SK-N-MC (cell line): ENCODE data around the gene CLEC1A.
A peak's percentile ranks its signal among the peaks of the same experiment; 100 is the strongest.

ENCODE experiments used
- DNase-seq: peaks from one replicate; pipeline ENCODE4 v3.0.0-alpha.2; 2011; ENCODE audit warnings: low read depth, low spot score
- H3K27ac ChIP-seq: fragments of 200-600 bp; sonication (generic); 2 replicates; pipeline ENCODE4 v1.5.1; 2016; ENCODE audit warnings: mixed run types
- H3K36me3 ChIP-seq: fragments of 200-600 bp; sonication (generic); 2 replicates; pipeline ENCODE4 v1.6.1; 2017; ENCODE audit warnings: antibody characterized with exemption, low read length, mixed read lengths; ENCODE audit not compliant: insufficient read depth
- H3K4me3 ChIP-seq: fragments of 200-600 bp; sonication (generic); 2 replicates; pipeline ENCODE4 v1.5.1; 2016
- H3K9ac ChIP-seq: fragments of 200-600 bp; sonication (generic); 2 replicates; pipeline ENCODE4 v1.8.0; 2017; ENCODE audit warnings: mixed run types, mixed read lengths; ENCODE audit not compliant: insufficient read length
- H3K9me3 ChIP-seq: fragments of 200-600 bp; sonication (generic); 2 replicates; pipeline ENCODE4 v1.6.1; 2017; ENCODE audit warnings: low read depth, mild to moderate bottlenecking, antibody characterized with exemption, low read length, moderate library complexity, mixed read lengths
- EZH2 ChIP-seq: fragments of 200-600 bp; sonication (generic); IDR thresholded peaks from one replicate; pipeline ENCODE4 v1.6.1; 2017; ENCODE audit warnings: antibody characterized with exemption
- FOXP2 ChIP-seq: optimal IDR thresholded peaks from 2 replicates; pipeline ENCODE3; 2011; ENCODE audit warnings: mild to moderate bottlenecking, moderate library complexity; ENCODE audit not compliant: insufficient read depth; ENCODE audit errors: extremely low read length, control extremely low read depth
- POLR2AphosphoS5 ChIP-seq: IDR thresholded peaks from 2 replicates; pipeline ENCODE4 v1.6.1; 2012; ENCODE audit warnings: mild to moderate bottlenecking, low read depth, low read length, borderline replicate concordance

CLEC1A gene

GRCh38 chr12:10113075-10113474 lies 14.3 kb upstream of the CLEC1A start:
- Histone ChIP-seq H3K9ac (no peak overlapping the region), H3K4me3 (no peak overlapping the region), H3K27ac (no peak overlapping the region), H3K9me3 (no peaks in the 10 kb centered on the region), H3K36me3 (no peaks in the 10 kb centered on the region)
- no peak for TF ChIP-seq POLR2AphosphoS5
- no peak for TF ChIP-seq FOXP2
- TF ChIP-seq EZH2, result no peak
- DNase-seq, result no peak

- H3K27ac ChIP-seq, result no peak overlapping the region
- H3K9ac ChIP-seq, result no peak overlapping the region
- H3K4me3 ChIP-seq, result no peak overlapping the region
- H3K9me3 ChIP-seq, result no peaks in the 10 kb centered on the region
- H3K36me3 ChIP-seq, result no peaks in the 10 kb centered on the region
- DNase-seq, result no peak
- TF ChIP-seq EZH2 (no peak), FOXP2 (no peak), POLR2AphosphoS5 (no peak)
These were observed 12.7 kb upstream of the CLEC1A start for GRCh38 chr12:10111451-10111850.

DNA sequence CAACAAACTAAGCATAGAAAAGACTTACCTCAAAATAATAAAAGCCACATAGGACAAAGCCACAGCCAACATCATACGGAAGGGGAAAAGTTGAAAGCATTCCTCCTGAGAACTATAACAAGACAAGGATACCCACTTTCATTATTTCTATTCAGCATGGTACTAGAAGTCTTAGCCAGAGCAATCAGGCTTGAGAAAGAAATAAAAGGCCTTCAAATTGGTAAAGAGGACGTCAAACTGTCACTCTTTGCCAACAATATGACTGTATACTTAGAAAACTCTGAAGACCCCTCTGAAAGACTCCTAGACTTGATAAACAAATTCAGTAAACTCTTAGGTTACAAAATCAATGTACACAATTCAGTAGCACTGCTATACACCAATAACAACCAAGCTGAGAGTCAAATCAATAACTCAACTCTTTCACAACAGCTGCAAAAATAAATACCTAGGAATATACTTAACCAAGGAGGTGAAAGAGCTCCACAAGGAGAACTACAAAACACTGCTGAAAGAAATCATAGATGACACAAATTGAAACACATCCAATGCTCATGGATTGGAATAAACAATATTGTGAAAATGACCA lies 11.6 kb upstream of the CLEC1A start:
- Histone ChIP-seq H3K9me3 (no peaks in the 10 kb centered on the region), H3K9ac (no peak overlapping the region), H3K4me3 (no peak overlapping the region), H3K27ac (no peak overlapping the region), H3K36me3 (no peaks in the 10 kb centered on the region)
- no peak for DNase-seq
- TF ChIP-seq EZH2 (no peak), POLR2AphosphoS5 (no peak), FOXP2 (no peak)

GRCh38 chr12:10102322-10102721 lies 3.5 kb upstream of the CLEC1A start:
- H3K4me3 ChIP-seq, result peak overlapping the region; percentile 76; the same call in 1 of the 2 replicates
- peak; percentile 40 for DNase-seq
- TF ChIP-seq POLR2AphosphoS5 (no peak), FOXP2 (no peak), EZH2 (no peak)
- no peaks in the 10 kb centered on the region; the same call in 1 of the 2 replicates for H3K9me3 ChIP-seq
- H3K9ac ChIP-seq, result no peak overlapping the region
- H3K36me3 ChIP-seq, result no peaks in the 10 kb centered on the region
- H3K27ac ChIP-seq, result no peak overlapping the region

GRCh38 chr12:10101648-10102220 lies 2.9 kb upstream of the CLEC1A start:
- Histone ChIP-seq H3K36me3 (no peaks in the 10 kb centered on the region), H3K27ac (peak overlapping the region; percentile 20; the same call in 1 of the 2 replicates), H3K4me3 (peak overlapping the region; percentile 76), H3K9ac (no peak overlapping the region), H3K9me3 (no peaks in the 10 kb centered on the region; the same call in 1 of the 2 replicates)
- TF ChIP-seq EZH2 (no peak), FOXP2 (no peak), POLR2AphosphoS5 (no peak)
- no peak for DNase-seq

GRCh38 chr12:10101042-10101579 lies 2.3 kb upstream of the CLEC1A start:
- Histone ChIP-seq H3K4me3 (peak overlapping the region; percentile 76), H3K9ac (no peak overlapping the region), H3K27ac (peak overlapping the region; percentile 74), H3K9me3 (no peaks in the 10 kb centered on the region; the same call in 1 of the 2 replicates), H3K36me3 (no peaks in the 10 kb centered on the region)
- DNase-seq, result peak; percentile 71
- 0 out of 2 replicates have a peak, but pooled peaks have one; percentile 20 for TF ChIP-seq POLR2AphosphoS5
- TF ChIP-seq EZH2, result no peak
- TF ChIP-seq FOXP2, result no peak

- H3K9me3 ChIP-seq, result no peaks in the 10 kb centered on the region
- no peaks in the 10 kb centered on the region for H3K36me3 ChIP-seq
- no peak for TF ChIP-seq FOXP2
- TF ChIP-seq POLR2AphosphoS5, result no peak
- TF ChIP-seq EZH2, result no peak
- H3K4me3 ChIP-seq, result no peak overlapping the region
- peak; percentile 28 for DNase-seq
- H3K9ac ChIP-seq, result no peak overlapping the region
- H3K27ac ChIP-seq, result no peak overlapping the region
These were observed 1.3 kb downstream of the CLEC1A start for GRCh38 chr12:10097521-10097920.

- DNase-seq, result no peak
- TF ChIP-seq EZH2 (no peak), POLR2AphosphoS5 (no peak), FOXP2 (no peak)
- no peak overlapping the region for H3K27ac ChIP-seq
- no peak overlapping the region for H3K4me3 ChIP-seq
- no peaks in the 10 kb centered on the region for H3K9me3 ChIP-seq
- H3K36me3 ChIP-seq, result no peaks in the 10 kb centered on the region
- H3K9ac ChIP-seq, result no peak overlapping the region
These were observed 2.8 kb downstream of the CLEC1A start for GRCh38 chr12:10095971-10096370.
